Endothelial cell of umbilical vein (primary cell): Measurements from ENCODE around the gene KMT2B. TPM values are rescaled to one million over a fixed set of nuclear protein-coding genes. Genes with fewer than 3 reads are reported as not detected.

Experiments
- BruUV-seq: library from RNA; stranded (reverse); fragments of 400-500 nt; replicated peaks from 2 replicates; lab custom pipeline; 2021; lab: Mats Ljungman, UMichigan
- CTCF ChIA-PET: fragments of 300-600, 350-600 bp; sonication (Branson Sonifier 250); formaldehyde crosslinking; loops from one replicate; lab custom pipeline; 2021; ENCODE audit warnings: antibody characterized with exemption, inconsistent platforms; lab: Charles Lee
- POLR2A ChIA-PET: fragments of 300-600, 350-600 bp; sonication (Branson Sonifier 250); formaldehyde crosslinking; loops from one replicate; lab custom pipeline; 2021; ENCODE audit warnings: antibody characterized with exemption, inconsistent platforms; lab: Charles Lee
- DNase-seq: peaks from one replicate; pipeline ENCODE4 v3.0.0-alpha.2; 2011; ENCODE audit warnings: low read depth, low spot score
- FAIRE-seq: peaks from 2 replicates; lab custom pipeline; 2011; peaks lifted over from hg19 to GRCh38; lab: Jason Lieb, UNC
- H2AFZ ChIP-seq: 2 replicates; pipeline ENCODE4 v1.6.0; 2012; ENCODE audit warnings: low read depth, low read length, control low read depth, inconsistent platforms
- H3K27ac ChIP-seq: 2 replicates; pipeline ENCODE4 v1.5.1; 2011; ENCODE audit warnings: low read depth, mild to moderate bottlenecking, control low read depth, low read length, moderate library complexity; ENCODE audit not compliant: insufficient read depth
- H3K27me3 ChIP-seq, 2 experiments: 2 replicates each; pipeline versions ENCODE4 v1.6.0 to v1.6.1; 2011; ENCODE audit warnings: low read length in 2 of 2, mixed read lengths in 1 of 2; ENCODE audit not compliant: control insufficient read depth in 2 of 2, insufficient read depth in 2 of 2
- H3K36me3 ChIP-seq, 2 experiments: 2 replicates in 1 of 2; 3 replicates in 1 of 2; pipeline ENCODE4 v1.5.1; 2011; ENCODE audit warnings: low read length in 2 of 2, mild to moderate bottlenecking in 1 of 2, moderate library complexity in 1 of 2; ENCODE audit not compliant: control insufficient read depth in 2 of 2, insufficient read depth in 2 of 2; ENCODE audit errors: extremely low read depth in 1 of 2
- H3K4me1 ChIP-seq: 3 replicates; pipeline ENCODE4 v1.5.1; 2011; ENCODE audit warnings: mild to moderate bottlenecking, low read length; ENCODE audit not compliant: control insufficient read depth, insufficient read depth; ENCODE audit errors: extremely low read depth
- H3K4me2 ChIP-seq: 2 replicates; pipeline ENCODE4 v1.6.1; 2011; ENCODE audit warnings: low read length, control low read depth, mixed read lengths; ENCODE audit not compliant: insufficient read depth
- H3K4me3 ChIP-seq, 3 experiments: fragments of 200-600 bp in 1 of 3; sonication (generic), shearing (Covaris generic) in 1 of 3; replicated peaks in 1 of 3; 2 replicates each; pipeline ENCODE4 v1.5.1; 2011 to 2016; ENCODE audit warnings: control low read depth in 3 of 3, low read length in 3 of 3, mild to moderate bottlenecking in 2 of 3, inconsistent platforms in 1 of 3, low read depth in 1 of 3, moderate library complexity in 1 of 3; ENCODE audit not compliant: insufficient read depth in 1 of 3
- H3K79me2 ChIP-seq: 2 replicates; pipeline ENCODE4 v1.6.0; 2012; ENCODE audit warnings: low read length, inconsistent platforms; ENCODE audit not compliant: control insufficient read depth, insufficient read depth
- H3K9ac ChIP-seq: replicated peaks from 2 replicates; pipeline ENCODE3; 2011; ENCODE audit warnings: low read length, control low read depth; ENCODE audit not compliant: insufficient read depth; ENCODE audit errors: extremely low read depth
- H3K9me1 ChIP-seq: replicated peaks from 3 replicates; pipeline ENCODE4 v1.6.0; 2011; ENCODE audit warnings: mild to moderate bottlenecking, low read length; ENCODE audit not compliant: control insufficient read depth, insufficient read depth; ENCODE audit errors: extremely low read depth
- H3K9me3 ChIP-seq: replicated peaks from 2 replicates; pipeline ENCODE4 v1.5.1; 2012; ENCODE audit warnings: low read length, inconsistent platforms; ENCODE audit not compliant: control insufficient read depth, insufficient read depth
- H4K20me1 ChIP-seq: replicated peaks from 2 replicates; pipeline ENCODE3; 2011; ENCODE audit warnings: mild to moderate bottlenecking, low read length; ENCODE audit not compliant: control insufficient read depth, insufficient read depth; ENCODE audit errors: extremely low read depth
- EZH2 ChIP-seq: IDR thresholded peaks from 2 replicates; pipeline ENCODE4 v1.6.1; 2012; ENCODE audit warnings: borderline replicate concordance, low read depth, mild to moderate bottlenecking, moderate library complexity, low read length, inconsistent platforms; ENCODE audit not compliant: severe bottlenecking
- GATA2 ChIP-seq: IDR thresholded peaks from 2 replicates; pipeline ENCODE4 v1.7.0; 2011; ENCODE audit warnings: low read depth, mild to moderate bottlenecking, moderate library complexity, mixed read lengths, low read length; ENCODE audit not compliant: insufficient read length, insufficient read depth
- JUN ChIP-seq: IDR thresholded peaks from 2 replicates; pipeline ENCODE4 v1.6.1; 2011; ENCODE audit warnings: borderline replicate concordance, low read depth; ENCODE audit not compliant: insufficient read length, insufficient read depth
- MAX ChIP-seq: IDR thresholded peaks from 2 replicates; pipeline ENCODE4 v1.6.1; 2011; ENCODE audit not compliant: insufficient read depth, insufficient read length
- MYC ChIP-seq: IDR thresholded peaks from one replicate; pipeline ENCODE4 v1.6.1; 2011; ENCODE audit warnings: mild to moderate bottlenecking, low read depth, low read length
- POLR2A ChIP-seq: IDR thresholded peaks from 2 replicates; pipeline ENCODE4 v1.6.1; 2012; ENCODE audit warnings: low read depth, mild to moderate bottlenecking, control low read depth, low read length
- POLR2AphosphoS5 ChIP-seq: IDR thresholded peaks from 2 replicates; pipeline ENCODE4 v1.6.1; 2012; ENCODE audit warnings: low read depth, mild to moderate bottlenecking, control low read depth, low read length, moderate library complexity; ENCODE audit not compliant: insufficient read depth
- dilution Hi-C: fragments of 300-500 bp; cut with MboI; formaldehyde crosslinking; loops from one replicate; pipeline ENCODE4 v1.15.0; 2019; ENCODE audit warnings: low sequenced_read_pairs; ENCODE audit not compliant: extremely low pct_ligation_motif_present
- intact Hi-C: fragments of 100-400 bp; cut with micrococcal nuclease; formaldehyde crosslinking; loops from one replicate; pipeline ENCODE4 v1.10.0; 2022
- polyA plus RNA-seq, 4 experiments: library from polyadenylated mRNA; depleted of rRNA in 3 of 4; stranded (reverse) in 3 of 4; unstranded in 1 of 4; fragments of >200 nt; gene quantifications; 2 replicates each; pipeline versions ENCODE4 v1.2.1 to v1.2.3, GENCODE V29; 2011 to 2012; ENCODE audit warnings: missing spikeins in 1 of 4
- total RNA-seq: library from RNA; stranded (reverse); gene quantifications from 2 replicates; pipeline ENCODE4 v1.2.3, GENCODE V29; 2021

The KMT2B gene
- total and polyA plus RNA-seq, 2 donors (not counting 3 experiments of a cell fraction or from before 2014, with no cell fraction given) = 28.4 to 37.2 TPM

GRCh38 chr19:35787227-35787799 is 69.5 kb downstream of the KMT2B start:
- H3K9me3 ChIP-seq = no peaks in the 10 kb centered on the region
- no peak overlapping the region for H3K27ac ChIP-seq
- DNase-seq = no peak
- H3K9ac ChIP-seq = no peak overlapping the region
- no TSS peak for BruUV-seq
- FAIRE-seq = no peak
- H3K9me1 ChIP-seq = no peaks in the 10 kb centered on the region
- H3K27me3 ChIP-seq = no peaks in the 10 kb centered on the region
- no peaks in the 10 kb centered on the region for H3K4me1 ChIP-seq
- no peak overlapping the region for H3K4me2 ChIP-seq
- H4K20me1 ChIP-seq = no peaks in the 10 kb centered on the region
- H3K36me3 ChIP-seq = peaks cover 0 to 2% of the 10 kb centered on the region in 2 experiments
- POLR2A ChIA-PET = no interaction called here
- dilution Hi-C loops = no loop called here
- intact Hi-C loops = no loop called here
- no peaks in the 10 kb centered on the region for H3K79me2 ChIP-seq
- no peak overlapping the region for H2AFZ ChIP-seq
- TF ChIP-seq POLR2AphosphoS5 (no peak), JUN (no peak), GATA2 (no peak), MYC (no peak), POLR2A (no peak), EZH2 (no peak), MAX (no peak)
- no peak overlapping the region for H3K4me3 ChIP-seq
- CTCF ChIA-PET = no interaction called here

Other genes with a start within 250 kb of the KMT2B start
- gene KRTDAP, start 227.5 kb upstream of the KMT2B start, total RNA-seq = not detected in 2 replicates
- gene KRTDAP, start 227.5 kb upstream of the KMT2B start, polyA plus RNA-seq = not detected in 2 replicates
- gene DMKN, start 204.4 kb upstream of the KMT2B start, total RNA-seq = not detected in 2 replicates
- gene DMKN, start 204.4 kb upstream of the KMT2B start, polyA plus RNA-seq = not detected in 2 replicates
- not detected in 2 replicates for gene SBSN, start 189.7 kb upstream of the KMT2B start, total RNA-seq
- gene SBSN, start 189.7 kb upstream of the KMT2B start, polyA plus RNA-seq = not detected in 2 replicates
- gene GAPDHS, start 184.5 kb upstream of the KMT2B start, total RNA-seq = not detected in 2 replicates
- not detected in 2 replicates for gene GAPDHS, start 184.5 kb upstream of the KMT2B start, polyA plus RNA-seq
- gene TMEM147, start 172.4 kb upstream of the KMT2B start, total RNA-seq = 75.8 and 76.1 TPM in 2 replicates
- gene TMEM147, start 172.4 kb upstream of the KMT2B start, polyA plus RNA-seq = 214 and 246 TPM in 2 replicates
- not detected in 2 replicates for gene ATP4A, start 154.3 kb upstream of the KMT2B start, total RNA-seq
- gene ATP4A, start 154.3 kb upstream of the KMT2B start, polyA plus RNA-seq = not detected in 2 replicates
- not detected in 2 replicates for gene PMIS2, start 131.8 kb upstream of the KMT2B start, total RNA-seq
- not detected in 2 replicates for gene PMIS2, start 131.8 kb upstream of the KMT2B start, polyA plus RNA-seq
- gene HAUS5, start 105.3 kb upstream of the KMT2B start, total RNA-seq = 17.5 and 19.0 TPM in 2 replicates
- gene HAUS5, start 105.3 kb upstream of the KMT2B start, polyA plus RNA-seq = 8.9 and 9.2 TPM in 2 replicates
- 97.3 and 99.2 TPM in 2 replicates for gene RBM42, start 89.0 kb upstream of the KMT2B start, total RNA-seq
- 78.3 and 81.4 TPM in 2 replicates for gene RBM42, start 89.0 kb upstream of the KMT2B start, polyA plus RNA-seq
- gene ETV2, start 76.3 kb upstream of the KMT2B start, total RNA-seq = 0.95 and 1.5 TPM in 2 replicates
- 1.0 and 2.1 TPM in 2 replicates for gene ETV2, start 76.3 kb upstream of the KMT2B start, polyA plus RNA-seq
- gene COX6B1, start 69.7 kb upstream of the KMT2B start, total RNA-seq = 300 and 327 TPM in 2 replicates
- gene COX6B1, start 69.7 kb upstream of the KMT2B start, polyA plus RNA-seq = 692 and 759 TPM in 2 replicates
- gene UPK1A, start 51.5 kb upstream of the KMT2B start, total RNA-seq = not detected in 2 replicates
- gene UPK1A, start 51.5 kb upstream of the KMT2B start, polyA plus RNA-seq = 0.13 TPM in 1 of 2 replicates, not detected in the other
- not detected in 2 replicates for gene ZBTB32, start 13.4 kb upstream of the KMT2B start, total RNA-seq
- not detected in 2 replicates for gene ZBTB32, start 13.4 kb upstream of the KMT2B start, polyA plus RNA-seq
- gene IGFLR1, start 24.4 kb downstream of the KMT2B start, total RNA-seq = 2.6 and 3.4 TPM in 2 replicates
- gene IGFLR1, start 24.4 kb downstream of the KMT2B start, polyA plus RNA-seq = 7.6 and 11.8 TPM in 2 replicates
- 5.6 and 10.5 TPM in 2 replicates for gene U2AF1L4, start 27.4 kb downstream of the KMT2B start, total RNA-seq
- gene U2AF1L4, start 27.4 kb downstream of the KMT2B start, polyA plus RNA-seq = 13.5 and 15.0 TPM in 2 replicates
- gene PSENEN, start 27.6 kb downstream of the KMT2B start, total RNA-seq = 65.6 and 70.1 TPM in 2 replicates
- 60.0 and 86.8 TPM in 2 replicates for gene PSENEN, start 27.6 kb downstream of the KMT2B start, polyA plus RNA-seq
- 11.3 and 15.5 TPM in 2 replicates for gene LIN37, start 30.6 kb downstream of the KMT2B start, total RNA-seq
- gene LIN37, start 30.6 kb downstream of the KMT2B start, polyA plus RNA-seq = 21.4 and 21.9 TPM in 2 replicates
- gene HSPB6, start 39.0 kb downstream of the KMT2B start, total RNA-seq = 2.7 and 6.2 TPM in 2 replicates
- 2.3 and 3.4 TPM in 2 replicates for gene HSPB6, start 39.0 kb downstream of the KMT2B start, polyA plus RNA-seq
- gene PROSER3, start 40.2 kb downstream of the KMT2B start, total RNA-seq = 28.3 and 32.1 TPM in 2 replicates
- 18.3 and 19.5 TPM in 2 replicates for gene PROSER3, start 40.2 kb downstream of the KMT2B start, polyA plus RNA-seq
- gene ARHGAP33, start 57.6 kb downstream of the KMT2B start, total RNA-seq = 18.4 and 32.8 TPM in 2 replicates
- gene ARHGAP33, start 57.6 kb downstream of the KMT2B start, polyA plus RNA-seq = 11.0 and 11.7 TPM in 2 replicates
- not detected in 2 replicates for gene PRODH2, start 94.8 kb downstream of the KMT2B start, total RNA-seq
- gene PRODH2, start 94.8 kb downstream of the KMT2B start, polyA plus RNA-seq = not detected in 2 replicates
- gene NPHS1, start 134.5 kb downstream of the KMT2B start, total RNA-seq = not detected in 2 replicates
- gene NPHS1, start 134.5 kb downstream of the KMT2B start, polyA plus RNA-seq = not detected in 2 replicates
- not detected in 2 replicates for gene KIRREL2, start 138.9 kb downstream of the KMT2B start, total RNA-seq
- gene KIRREL2, start 138.9 kb downstream of the KMT2B start, polyA plus RNA-seq = not detected in 2 replicates
- 6.2 and 9.0 TPM in 2 replicates for gene APLP1, start 150.6 kb downstream of the KMT2B start, total RNA-seq
- gene APLP1, start 150.6 kb downstream of the KMT2B start, polyA plus RNA-seq = 13.0 and 15.1 TPM in 2 replicates
- 7.6 and 8.7 TPM in 2 replicates for gene NFKBID, start 182.5 kb downstream of the KMT2B start, total RNA-seq
- gene NFKBID, start 182.5 kb downstream of the KMT2B start, polyA plus RNA-seq = 5.5 and 6.7 TPM in 2 replicates
- gene HCST, start 184.5 kb downstream of the KMT2B start, total RNA-seq = not detected in 2 replicates
- gene HCST, start 184.5 kb downstream of the KMT2B start, polyA plus RNA-seq = not detected in 2 replicates
- not detected in 2 replicates for gene TYROBP, start 190.3 kb downstream of the KMT2B start, total RNA-seq
- gene TYROBP, start 190.3 kb downstream of the KMT2B start, polyA plus RNA-seq = not detected in 2 replicates
- 15.9 and 17.3 TPM in 2 replicates for gene LRFN3, start 218.4 kb downstream of the KMT2B start, total RNA-seq
- gene LRFN3, start 218.4 kb downstream of the KMT2B start, polyA plus RNA-seq = 4.1 and 5.8 TPM in 2 replicates